Gastrocnemius medialis (tissue), 4 donors: ENCODE results near the gene ZNF219.

Experiments
- CTCF ChIP-seq, 5 experiments: fragments of 450-650 bp in 3 of 5; fragments of 200-600 bp in 2 of 5; sonication (generic) in 2 of 5; IDR thresholded peaks in 4 of 5; conservative IDR thresholded peaks in 1 of 5; 1 replicate in 4 of 5; 2 replicates in 1 of 5; pipeline ENCODE4 v1.5.1; 2016 to 2019; ENCODE audit warnings: antibody characterized with exemption in 5 of 5, mild to moderate bottlenecking in 3 of 5, moderate library complexity in 3 of 5
- POLR2A ChIP-seq, 2 donors: fragments of 450-650 bp; IDR thresholded peaks; one replicate each; pipeline ENCODE4 v1.6.1; 2017; ENCODE audit warnings: antibody characterized with exemption in 2 of 2, mild to moderate bottlenecking in 2 of 2, moderate library complexity in 2 of 2

- TF ChIP-seq POLR2A (IDR thresholded peaks at IDR 0.05) (no peak), CTCF (IDR thresholded peaks at IDR 0.05 in 4 of 5, conservative IDR thresholded peaks at IDR 0.05 in 1 of 5) (peak; percentile 100)
Observed at GRCh38 chr14:21092273-21093011, 6.0 kb downstream of the ZNF219 start.
